ENCODE results near the gene SMG6.
A peak's percentile ranks its signal among the peaks of the same experiment; 100 is the strongest.

Gene SMG6

GRCh38 chr17:2197271-2197670, 106.3 kb downstream of the SMG6 start:
- Histone ChIP-seq H3K9me3 (no peaks in the 10 kb centered on the region), H3K4me1 (ENCODE audit: control insufficient read depth in 1 of 2, insufficient read depth in 1 of 2, low read depth in 1 of 2, low read length in 1 of 2) (peaks cover 11% of the 10 kb centered on the region in 2 experiments), H3K27ac (no peak overlapping the region), H3K36me3 (no peaks in the 10 kb centered on the region), H3K27me3 (no peaks in the 10 kb centered on the region), H3K4me3 (ENCODE audit: low read depth in 1 of 2, low read length in 1 of 2) (no peak overlapping the region)
- no peak for TF ChIP-seq CTCF (IDR thresholded peaks at IDR 0.05)

- no peaks in the 10 kb centered on the region for H3K27me3 ChIP-seq
- H3K27ac ChIP-seq, result no peak overlapping the region
- H3K4me1 ChIP-seq (ENCODE audit: control insufficient read depth in 1 of 2, insufficient read depth in 1 of 2, low read depth in 1 of 2, low read length in 1 of 2), result peaks cover 26 to 27% of the 10 kb centered on the region in 2 experiments
- no peak overlapping the region for H3K4me3 ChIP-seq (ENCODE audit: low read depth in 1 of 2, low read length in 1 of 2)
- no peak for TF ChIP-seq CTCF (IDR thresholded peaks at IDR 0.05)
- H3K9me3 ChIP-seq, result no peaks in the 10 kb centered on the region
- no peaks in the 10 kb centered on the region for H3K36me3 ChIP-seq
These were observed 107.9 kb downstream of the SMG6 start for GRCh38 chr17:2195729-2196128.

GRCh38 chr17:2194889-2195335, 108.7 kb downstream of the SMG6 start:
- no peak overlapping the region for H3K27ac ChIP-seq
- no peak for TF ChIP-seq CTCF (IDR thresholded peaks at IDR 0.05)
- H3K4me1 ChIP-seq (ENCODE audit: control insufficient read depth in 1 of 2, insufficient read depth in 1 of 2, low read depth in 1 of 2, low read length in 1 of 2), result peaks cover 34 to 35% of the 10 kb centered on the region in 2 experiments
- H3K27me3 ChIP-seq, result no peaks in the 10 kb centered on the region
- H3K36me3 ChIP-seq, result no peaks in the 10 kb centered on the region
- no peak overlapping the region for H3K4me3 ChIP-seq (ENCODE audit: low read depth in 1 of 2, low read length in 1 of 2)
- H3K9me3 ChIP-seq, result no peaks in the 10 kb centered on the region

- peak overlapping the region; percentile 53 for H3K27ac ChIP-seq
- TF ChIP-seq CTCF (IDR thresholded peaks at IDR 0.05), result no peak
- H3K27me3 ChIP-seq, result no peaks in the 10 kb centered on the region
- H3K4me3 ChIP-seq (ENCODE audit: low read depth in 1 of 2, low read length in 1 of 2), result no peak overlapping the region
- H3K4me1 ChIP-seq (ENCODE audit: control insufficient read depth in 1 of 2, insufficient read depth in 1 of 2, low read depth in 1 of 2, low read length in 1 of 2), result peaks cover 43 to 48% of the 10 kb centered on the region in 2 experiments
- H3K9me3 ChIP-seq, result no peaks in the 10 kb centered on the region
- peaks cover 4% of the 10 kb centered on the region for H3K36me3 ChIP-seq
These were observed 111.1 kb downstream of the SMG6 start for GRCh38 chr17:2192367-2193057.

- no peak overlapping the region for H3K4me3 ChIP-seq (ENCODE audit: low read depth in 1 of 2, low read length in 1 of 2)
- no peaks in the 10 kb centered on the region for H3K9me3 ChIP-seq
- peak overlapping the region; percentile 53 for H3K27ac ChIP-seq
- peaks cover 11% of the 10 kb centered on the region for H3K36me3 ChIP-seq
- H3K27me3 ChIP-seq, result no peaks in the 10 kb centered on the region
- peaks cover 43 to 48% of the 10 kb centered on the region in 2 experiments for H3K4me1 ChIP-seq (ENCODE audit: control insufficient read depth in 1 of 2, insufficient read depth in 1 of 2, low read depth in 1 of 2, low read length in 1 of 2)
- TF ChIP-seq CTCF (IDR thresholded peaks at IDR 0.05), result no peak
These were observed 111.8 kb downstream of the SMG6 start for GRCh38 chr17:2191785-2192184.

Measured in neutrophil (primary cell).